Left ventricle myocardium superior (tissue), 1 donor: ENCODE measurements around the gene PLCG2. TPM values are rescaled to one million over a fixed set of nuclear protein-coding genes. Genes with fewer than 3 reads are reported as not detected.
"Not testable (repeated sequence)": the region's sequence is repeated elsewhere in the genome, so short reads cannot be mapped to it uniquely, and the experiment has no call there.

Experiments
- ATAC-seq: fragments of 200-7000 bp; cut with Tn5 transposase; one replicate; pipeline ENCODE4 v1.9.1; 2020; ENCODE audit warnings: mild to moderate bottlenecking, moderate library complexity
- DNase-seq: peaks from one replicate; pipeline ENCODE4 v3.0.0-alpha.2; 2020
- intact Hi-C: fragments of 100-400 bp; cut with micrococcal nuclease; formaldehyde crosslinking; loops from one replicate; pipeline ENCODE4 v1.11.0; 2022
- long read RNA-seq: library from polyadenylated mRNA; unstranded; transcript quantifications from one replicate; pipeline ENCODE4 v2.0.0, GENCODE V29; 2021
- total RNA-seq: library from RNA; stranded (reverse); fragmentation: NEBNext Ultra II Directional; extraction: Animal tissue kit (Norgen Biotek cat#: 25700); gene quantifications from one replicate; pipeline ENCODE4 v1.2.1, GENCODE V29; 2021
- donor health status: DM: no; HTN: yes; CAD: no; lungs with severe emphysema.

Gene PLCG2
- 5.2 TPM for total RNA-seq
- long read RNA-seq, full-length matches to known transcripts: 1 of 5 reads
- long read RNA-seq, partial matches to known transcripts: 3 of 5 reads
- long read RNA-seq, other reads (novel, unspliced or antisense): 1 of 5 reads

DNA sequence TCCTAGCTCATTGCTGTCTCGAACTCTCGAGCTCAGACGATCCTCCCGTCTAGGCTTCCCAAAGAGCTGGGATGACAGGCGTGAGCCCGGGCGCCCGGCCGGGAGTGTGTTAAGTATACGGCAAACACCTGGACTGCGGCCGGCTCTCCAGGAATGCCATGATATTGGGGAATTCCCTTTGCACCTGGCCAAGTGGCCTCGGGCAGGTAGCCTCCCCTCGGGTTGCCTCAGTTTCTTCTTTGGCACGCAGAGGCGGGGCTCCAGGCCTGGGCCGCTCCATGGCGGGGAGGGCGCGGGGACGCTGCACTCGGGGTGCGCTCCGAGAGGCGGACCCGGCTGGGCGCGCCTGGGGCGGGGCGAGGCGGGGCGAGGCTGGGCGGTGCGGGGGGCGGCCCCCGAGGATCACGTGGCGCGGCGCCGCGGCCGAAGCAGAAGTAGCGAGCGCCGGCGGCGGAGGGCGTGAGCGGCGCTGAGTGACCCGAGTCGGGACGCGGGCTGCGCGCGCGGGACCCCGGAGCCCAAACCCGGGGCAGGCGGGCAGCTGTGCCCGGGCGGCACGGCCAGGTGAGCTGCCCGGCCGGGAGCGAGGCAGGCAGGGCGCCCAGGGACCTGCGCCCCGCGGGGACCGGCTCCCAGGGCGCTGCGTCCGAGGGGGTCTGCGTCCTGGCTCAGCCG is at the start of gene PLCG2:
PLCG2 (plus strand) TSS at position 431 of the 675 bp plus-strand sequence. CDS start 6,699 bp downstream, outside the sequence.
- ATAC-seq (peak; percentile 96), DNase-seq (peak; percentile 86)

DNA sequence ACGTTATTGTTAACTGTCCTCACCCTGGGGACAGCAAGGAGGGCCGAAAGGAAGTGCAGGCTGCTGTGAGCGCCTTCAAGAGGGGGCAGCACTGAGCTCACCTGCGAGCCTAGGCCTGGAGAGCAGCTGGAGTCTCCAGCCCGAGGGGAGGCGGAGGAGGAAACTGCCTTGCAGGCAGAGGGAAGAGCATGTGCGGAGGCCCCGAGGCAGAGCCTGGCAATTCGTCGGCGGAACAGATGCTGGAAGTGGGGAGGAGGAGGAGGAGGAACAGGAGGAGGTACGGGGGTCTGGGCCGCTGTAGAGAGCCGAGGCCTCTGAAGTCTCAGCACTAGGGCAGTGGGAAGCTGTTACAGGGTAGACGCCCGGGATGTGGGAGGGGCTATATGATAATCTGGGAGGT is 49.6 kb upstream of the PLCG2 start:
- ATAC-seq (no peak), DNase-seq (no peak)
- intact Hi-C loops: loop anchor here (10.0 kb wide), 3 partner anchors 105 to 365 kb away; no protein-coding TSS in a partner anchor

More for the DNA sequence above, at the start of gene PLCG2:
- intact Hi-C loops: no loop called here

GRCh38 chr16:81730090-81731051 is 48.7 kb upstream of the PLCG2 start:
- ATAC-seq (peak; percentile 96), DNase-seq (peak; percentile 91)
- intact Hi-C loops: no loop called here

- ATAC-seq (no peak), DNase-seq (no peak)
- intact Hi-C loops: no loop called here
Observed at GRCh38 chr16:81731649-81732048, 47.4 kb upstream of the PLCG2 start.

- ATAC-seq: no peak
- DNase-seq: no peak
- intact Hi-C loops: no loop called here
Observed at GRCh38 chr16:81732699-81733098, 46.4 kb upstream of the PLCG2 start.

DNA sequence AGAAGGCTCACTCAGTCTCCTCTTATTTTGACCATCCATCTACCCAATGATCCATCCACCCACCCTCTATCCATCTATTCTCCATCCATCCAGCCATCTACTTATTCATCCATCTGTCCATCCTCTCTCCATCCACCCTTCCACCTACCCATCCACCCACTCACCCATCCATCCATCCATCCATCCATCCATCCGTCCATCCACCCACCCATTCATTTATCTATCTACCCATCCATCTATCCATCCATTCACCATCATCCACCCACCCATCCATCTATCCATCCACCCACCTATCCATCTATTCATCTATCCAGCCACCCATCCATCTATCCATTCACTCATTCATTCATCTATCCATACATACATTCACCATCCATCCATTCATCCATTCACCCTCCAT is 45.8 kb upstream of the PLCG2 start:
- DNase-seq: no peak
- no peak for ATAC-seq
- intact Hi-C loops: no loop called here

GRCh38 chr16:81734632-81735434 is 44.3 kb upstream of the PLCG2 start:
- intact Hi-C loops: no loop called here
- DNase-seq: no peak
- ATAC-seq: no peak

GRCh38 chr16:81737885-81738536 is 41.1 kb upstream of the PLCG2 start:
- intact Hi-C loops: no loop called here
- DNase-seq (peak; percentile 75), ATAC-seq (peak; percentile 96)

GRCh38 chr16:81738783-81739496 is 40.2 kb upstream of the PLCG2 start:
- peak; percentile 59 for ATAC-seq
- intact Hi-C loops: no loop called here

GRCh38 chr16:81739503-81739902 is 39.6 kb upstream of the PLCG2 start:
- ATAC-seq (no peak), DNase-seq (no peak)
- intact Hi-C loops: no loop called here

More at GRCh38 chr16:81738783-81739496, 40.2 kb upstream of the PLCG2 start:
- DNase-seq: peak; percentile 65

- DNase-seq (no peak), ATAC-seq (no peak)
- intact Hi-C loops: no loop called here
Observed at GRCh38 chr16:81740169-81740568, 38.9 kb upstream of the PLCG2 start.

DNA sequence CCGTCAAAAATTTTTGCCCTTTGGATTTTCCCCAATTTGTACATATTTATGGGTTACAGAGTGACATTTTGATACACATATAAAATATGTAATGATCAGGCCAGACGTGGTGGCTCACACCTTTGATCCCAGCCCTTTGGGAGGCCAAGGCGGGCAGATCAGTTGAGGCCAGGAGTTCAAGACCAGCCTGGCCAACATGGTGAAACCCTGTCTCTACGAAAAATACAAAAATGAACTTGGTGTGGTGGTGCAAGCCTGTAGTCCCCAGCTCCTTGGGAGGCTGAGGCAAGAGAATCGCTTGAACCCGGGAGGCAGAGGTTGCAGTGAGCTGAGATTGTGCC is 37.7 kb upstream of the PLCG2 start:
- DNase-seq, intact Hi-C loops, ATAC-seq: not testable (repeated sequence)

DNA sequence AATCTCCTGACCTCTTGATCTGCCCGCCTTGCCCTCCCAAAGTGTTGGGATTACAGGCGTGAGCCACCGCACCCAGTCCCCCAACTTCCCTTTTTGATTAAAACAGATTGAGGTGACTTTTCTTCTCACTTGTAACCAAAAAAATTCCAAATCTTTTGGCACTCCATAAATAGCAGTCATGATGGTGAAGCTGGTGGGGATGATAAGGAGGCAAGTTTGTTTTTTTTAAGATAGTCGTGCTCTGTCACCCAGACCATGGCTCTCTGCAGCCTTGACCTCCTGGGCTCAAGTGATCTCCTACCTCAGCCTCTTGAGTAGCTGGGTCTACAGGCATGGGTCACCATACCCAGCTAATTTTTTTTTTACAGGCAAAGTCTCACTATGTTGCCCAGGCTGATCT is 34.7 kb upstream of the PLCG2 start:
- intact Hi-C loops: no loop called here
- DNase-seq: no peak
- no peak for ATAC-seq

- DNase-seq (no peak), ATAC-seq (no peak)
- intact Hi-C loops: no loop called here
Observed at GRCh38 chr16:81744911-81745310, 34.2 kb upstream of the PLCG2 start.

DNA sequence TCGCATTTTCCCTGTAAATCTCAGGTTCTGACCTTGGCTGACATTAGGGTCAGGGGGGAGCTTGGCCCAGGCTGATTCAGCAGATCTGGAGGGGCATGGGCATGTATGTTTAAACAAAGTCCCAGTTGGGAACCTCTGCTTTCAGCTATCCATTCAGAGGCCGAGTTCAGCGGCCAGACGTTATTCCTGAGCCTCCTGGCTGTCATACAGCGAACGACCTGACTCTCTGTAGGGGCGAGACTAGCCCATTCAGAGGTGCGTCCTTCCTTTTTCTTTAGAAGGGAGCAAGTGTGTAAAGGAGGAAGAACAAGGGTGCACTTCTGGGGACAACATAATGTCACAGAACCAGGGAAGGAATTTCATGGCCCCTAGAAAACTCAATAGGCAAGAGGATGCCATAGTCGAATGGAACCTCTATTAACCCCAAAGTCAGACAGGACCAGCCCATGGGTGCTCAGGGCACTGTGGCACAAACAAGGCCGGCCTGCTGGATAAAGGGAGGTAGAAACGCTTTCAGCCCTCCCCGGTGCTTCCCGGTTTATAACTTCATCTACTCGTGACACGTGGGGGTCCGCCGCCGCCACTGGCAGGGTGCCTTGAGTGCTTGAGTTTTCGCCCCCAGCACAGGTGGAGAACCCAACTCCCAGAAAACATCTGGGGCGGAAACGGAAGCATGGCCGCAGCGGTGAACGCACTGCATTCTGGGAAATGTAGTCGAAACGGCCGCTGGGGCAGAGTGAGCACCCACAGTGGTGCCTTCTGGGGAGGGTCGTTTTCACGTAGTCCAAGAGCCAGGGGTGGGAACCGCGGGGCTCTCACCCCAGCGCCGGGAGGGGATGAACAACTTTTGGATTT is 33.2 kb upstream of the PLCG2 start:
- intact Hi-C loops: no loop called here
- ATAC-seq: peak; percentile 93
- DNase-seq: peak; percentile 79

DNA sequence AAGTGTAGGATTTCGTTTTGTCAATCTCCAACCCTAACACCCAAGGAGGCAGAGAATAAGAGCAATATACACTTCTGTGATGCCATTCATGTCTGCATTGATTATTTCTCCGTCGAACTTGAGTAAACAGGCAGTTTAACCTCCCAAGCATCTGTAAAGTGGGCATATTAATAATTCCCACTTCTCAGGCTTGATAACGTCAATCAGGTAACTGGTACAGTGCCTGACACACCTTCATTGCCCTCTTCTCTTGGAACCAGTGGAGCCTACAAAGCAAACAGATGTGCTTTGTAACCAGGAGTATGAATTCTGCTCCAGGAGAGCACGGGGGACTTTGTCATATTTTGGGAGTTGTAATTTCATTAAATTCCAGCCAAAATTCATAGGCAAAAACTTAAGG is 32.5 kb upstream of the PLCG2 start:
- ATAC-seq: no peak
- intact Hi-C loops: no loop called here
- no peak for DNase-seq

DNA sequence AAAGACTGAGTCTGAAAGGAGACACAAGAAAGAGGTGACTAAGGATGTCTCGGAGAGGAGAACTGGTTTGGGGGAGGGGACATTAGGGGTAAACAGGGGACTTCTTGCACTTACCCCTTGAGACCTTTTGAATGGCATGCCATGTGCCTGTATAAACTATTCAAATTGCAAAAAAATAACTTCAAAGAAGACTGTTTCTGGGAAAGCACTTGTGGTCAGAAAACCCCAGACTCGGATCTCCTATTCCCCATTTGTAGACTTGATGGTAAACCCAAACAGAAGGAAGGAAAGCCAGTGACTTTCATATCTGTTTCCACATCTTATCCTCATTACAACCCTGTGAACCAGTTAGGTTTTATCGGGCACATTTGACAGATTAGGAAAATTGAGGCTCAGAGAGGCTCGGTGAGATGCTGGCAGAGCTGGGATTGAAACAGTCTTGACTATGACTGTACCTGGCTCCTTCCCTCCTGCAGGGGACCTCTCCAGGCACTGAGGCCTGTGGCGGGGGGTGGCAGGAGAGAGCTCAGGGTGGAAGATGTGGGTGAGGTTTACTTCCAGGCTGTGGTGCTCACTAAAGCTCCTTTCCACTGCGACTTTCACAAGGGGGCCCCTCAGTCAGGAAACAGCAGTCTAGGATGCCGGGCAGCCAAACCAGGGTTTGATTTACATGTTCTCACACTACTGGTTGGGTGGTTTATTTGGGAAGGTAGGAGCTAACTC is 30.5 kb upstream of the PLCG2 start:
- ATAC-seq: no peak
- intact Hi-C loops: no loop called here
- DNase-seq: no peak
